Embryonic facial prominence (tissue), 1 donor: Measurements from ENCODE around the gene PPP3R1.

Source experiments
- DNase-seq: peaks from one replicate; pipeline ENCODE4 v3.0.0-alpha.2; 2016; ENCODE audit errors: extremely low spot score

PPP3R1 gene

GRCh38 chr2:68252400-68253218, at the start of gene PPP3R1:
Gene PPP3R1 (minus strand): TSS chr2:68252532. CDS start chr2:68252127, 405 bp downstream.
- DNase-seq, result peak; percentile 90

- DNase-seq, result no peak
Observed at GRCh38 chr2:68295516-68295915, 43.2 kb upstream of the PPP3R1 start.

- no peak for DNase-seq
Observed at GRCh38 chr2:68294913-68295312, 42.6 kb upstream of the PPP3R1 start.

- no peak for DNase-seq
Observed at GRCh38 chr2:68294187-68294586, 41.9 kb upstream of the PPP3R1 start.

- no peak for DNase-seq
Observed at GRCh38 chr2:68293755-68294154, 41.4 kb upstream of the PPP3R1 start.

- DNase-seq, result no peak
Observed at GRCh38 chr2:68293024-68293423, 40.7 kb upstream of the PPP3R1 start.

GRCh38 chr2:68292108-68292710, 39.9 kb upstream of the PPP3R1 start:
- DNase-seq, result no peak

- DNase-seq, result no peak
Observed at GRCh38 chr2:68291314-68291713, 39.0 kb upstream of the PPP3R1 start.

- no peak for DNase-seq
Observed at GRCh38 chr2:68290901-68291300, 38.6 kb upstream of the PPP3R1 start.

- no peak for DNase-seq
Observed at GRCh38 chr2:68287580-68288441, 35.5 kb upstream of the PPP3R1 start.

- DNase-seq, result no peak
Observed at GRCh38 chr2:68284896-68285295, 32.6 kb upstream of the PPP3R1 start.

GRCh38 chr2:68283419-68283812, 31.1 kb upstream of the PPP3R1 start:
- DNase-seq, result no peak

GRCh38 chr2:68282811-68283418, 30.6 kb upstream of the PPP3R1 start:
- DNase-seq, result no peak

- no peak for DNase-seq
Observed at GRCh38 chr2:68280796-68281195, 28.5 kb upstream of the PPP3R1 start.

GRCh38 chr2:68280348-68280747, 28.0 kb upstream of the PPP3R1 start:
- no peak for DNase-seq

- no peak for DNase-seq
Observed at GRCh38 chr2:68279691-68280090, 27.4 kb upstream of the PPP3R1 start.

- DNase-seq, result no peak
Observed at GRCh38 chr2:68278169-68278568, 25.8 kb upstream of the PPP3R1 start.

- no peak for DNase-seq
Observed at GRCh38 chr2:68274022-68274421, 21.7 kb upstream of the PPP3R1 start.

- no peak for DNase-seq
Observed at GRCh38 chr2:68272246-68272994, 20.1 kb upstream of the PPP3R1 start.

GRCh38 chr2:68266655-68267054, 14.3 kb upstream of the PPP3R1 start:
- DNase-seq, result no peak

GRCh38 chr2:68263632-68264031, 11.3 kb upstream of the PPP3R1 start:
- DNase-seq, result no peak
